RWPE2 (cell line): ENCODE data around the gene NALCN.
"Not testable (repeated sequence)": the region's sequence is repeated elsewhere in the genome, so short reads cannot be mapped to it uniquely, and the experiment has no call there.

Experiments
- ATAC-seq: fragments of 200-7000 bp; cut with Tn5 transposase; 3 replicates; pipeline ENCODE4 v1.9.1; 2021; ENCODE audit warnings: low read depth
- DNase-seq: peaks from one replicate; pipeline ENCODE4 v3.0.0-alpha.2; 2020; ENCODE audit warnings: low spot score
- H3K27ac ChIP-seq: fragments of 450-650 bp; 2 replicates; pipeline ENCODE4 v1.5.1; 2017; ENCODE audit warnings: mild to moderate bottlenecking; ENCODE audit not compliant: poor library complexity, severe bottlenecking
- H3K27me3 ChIP-seq: fragments of 250-450 bp; sonication (Bioruptor Pico); 2 replicates; pipeline ENCODE4 v1.5.1; 2021; ENCODE audit warnings: mild to moderate bottlenecking, moderate library complexity; ENCODE audit not compliant: insufficient read depth, poor library complexity, severe bottlenecking
- H3K36me3 ChIP-seq: fragments of 250-450 bp; sonication (Bioruptor Pico); 2 replicates; pipeline ENCODE4 v1.5.1; 2020; ENCODE audit warnings: low read depth, mild to moderate bottlenecking, moderate library complexity
- H3K4me1 ChIP-seq: fragments of 250-450 bp; sonication (Bioruptor Pico); 2 replicates; pipeline ENCODE4 v1.5.1; 2021; ENCODE audit warnings: mild to moderate bottlenecking, moderate library complexity; ENCODE audit not compliant: insufficient read depth, poor library complexity, severe bottlenecking
- H3K4me3 ChIP-seq: fragments of 250-450 bp; sonication (Bioruptor Pico); 2 replicates; pipeline ENCODE4 v1.5.1; 2021; ENCODE audit warnings: mild to moderate bottlenecking, moderate library complexity; ENCODE audit not compliant: severe bottlenecking
- H3K9me3 ChIP-seq: fragments of 250-450 bp; sonication (Bioruptor Pico); 2 replicates; pipeline ENCODE4 v1.5.1; 2021; ENCODE audit warnings: mild to moderate bottlenecking, moderate library complexity; ENCODE audit not compliant: severe bottlenecking
- CTCF ChIP-seq: fragments of 450-650 bp; IDR thresholded peaks from one replicate; pipeline ENCODE4 v1.5.1; 2017; ENCODE audit warnings: mild to moderate bottlenecking, moderate library complexity; ENCODE audit not compliant: poor library complexity, severe bottlenecking

Gene NALCN

GRCh38 chr13:101323601-101324000 is 92.7 kb downstream of the NALCN start:
- Histone ChIP-seq H3K36me3 (no peaks in the 10 kb centered on the region), H3K4me1 (peaks cover 10% of the 10 kb centered on the region), H3K27me3 (no peaks in the 10 kb centered on the region), H3K27ac (no peak overlapping the region), H3K4me3 (no peak overlapping the region), H3K9me3 (no peaks in the 10 kb centered on the region)
- 0 out of 3 replicates have a peak, but pooled peaks have one; percentile 40 for ATAC-seq
- no peak for DNase-seq
- no peak for TF ChIP-seq CTCF

- no peak overlapping the region for H3K4me3 ChIP-seq
- DNase-seq (no peak), ATAC-seq (no peak)
- no peaks in the 10 kb centered on the region for H3K27me3 ChIP-seq
- TF ChIP-seq CTCF, result no peak
- H3K27ac ChIP-seq, result no peak overlapping the region
- no peaks in the 10 kb centered on the region for H3K36me3 ChIP-seq
- peaks cover under 1% of the 10 kb centered on the region for H3K4me1 ChIP-seq
- no peaks in the 10 kb centered on the region for H3K9me3 ChIP-seq
Observed at GRCh38 chr13:101317986-101318523, 98.3 kb downstream of the NALCN start.

- DNase-seq, H3K36me3 ChIP-seq, H3K4me3 ChIP-seq, ATAC-seq, H3K27ac ChIP-seq, H3K27me3 ChIP-seq, H3K9me3 ChIP-seq: not testable (repeated sequence)
- H3K4me1 ChIP-seq, result peaks cover 20% of the 10 kb centered on the region
Observed at GRCh38 chr13:101313479-101313878, 102.8 kb downstream of the NALCN start.

GRCh38 chr13:101309014-101309619 is 107.2 kb downstream of the NALCN start:
- TF ChIP-seq CTCF, result no peak
- no peaks in the 10 kb centered on the region for H3K27me3 ChIP-seq

GRCh38 chr13:101308247-101309013 is 107.9 kb downstream of the NALCN start:
- DNase-seq (no peak), ATAC-seq (peak; percentile 65)
- Histone ChIP-seq H3K36me3 (no peaks in the 10 kb centered on the region), H3K4me3 (no peak overlapping the region), H3K27me3 (no peaks in the 10 kb centered on the region), H3K9me3 (no peaks in the 10 kb centered on the region), H3K4me1 (peaks cover 23% of the 10 kb centered on the region), H3K27ac (peak overlapping the region; percentile 89)
- TF ChIP-seq CTCF, result no peak

More at GRCh38 chr13:101309014-101309619, 107.2 kb downstream of the NALCN start:
- peak overlapping the region; percentile 89 for H3K27ac ChIP-seq
- DNase-seq (no peak), ATAC-seq (peak; percentile 84)
- H3K36me3 ChIP-seq, result no peaks in the 10 kb centered on the region
- H3K4me1 ChIP-seq, result peaks cover 23% of the 10 kb centered on the region
- no peaks in the 10 kb centered on the region for H3K9me3 ChIP-seq
- no peak overlapping the region for H3K4me3 ChIP-seq
